ENCODE results near the gene SHC2. TPM values are rescaled to one million over a fixed set of nuclear protein-coding genes. Genes with fewer than 3 reads are reported as not detected.

Gene SHC2
- total and polyA plus RNA-seq, 2 donors (not counting 1 experiment from before 2014, with no cell fraction given), result 0.02 to 2.5 TPM

GRCh38 chr19:408441-408901 is 52.4 kb downstream of the SHC2 start:
- Histone ChIP-seq H3K27ac (ENCODE audit: insufficient read depth, low read length) (no peak overlapping the region), H3K36me3 (ENCODE audit: control insufficient read depth, insufficient read depth, low read length) (no peaks in the 10 kb centered on the region), H3K27me3 (ENCODE audit: control insufficient read depth, insufficient read depth, low read length) (peaks cover 13% of the 10 kb centered on the region), H3K9me3 (ENCODE audit: control insufficient read depth, insufficient read depth, low read depth, low read length) (no peaks in the 10 kb centered on the region), H3K4me2 (ENCODE audit: extremely low read depth, insufficient read depth, low read length) (no peak overlapping the region), H3K79me2 (ENCODE audit: control insufficient read depth, insufficient read depth, low read length) (no peaks in the 10 kb centered on the region), H3K9ac (ENCODE audit: insufficient read depth, low read length) (no peak overlapping the region), H4K20me1 (ENCODE audit: control insufficient read depth, extremely low read depth, insufficient read depth, low read length) (no peaks in the 10 kb centered on the region), H3K4me3 (replicated peaks in 1 of 4; ENCODE audit: control extremely low read depth in 1 of 4, insufficient read depth in 1 of 4, low read depth in 3 of 4, low read length in 4 of 4) (peak overlapping the region in 1 of 4 experiments; percentile 25), H2AFZ (ENCODE audit: low read length) (no peak overlapping the region), H3K4me1 (ENCODE audit: control insufficient read depth, extremely low read depth, insufficient read depth, low read length) (no peaks in the 10 kb centered on the region)
- no peak for TF ChIP-seq CTCF (conservative IDR thresholded peaks at IDR 0.05 in 1 of 2, IDR thresholded peaks at IDR 0.05 in 1 of 2; ENCODE audit: low read depth in 1 of 2, low read length in 2 of 2)
- no peak for TF ChIP-seq EZH2 (IDR thresholded peaks at IDR 0.05; ENCODE audit: low read length, missing control alignments)
- DNase-seq (ENCODE audit: low read depth in 2 of 2), result no peak

GRCh38 chr19:407511-408440 is 53.1 kb downstream of the SHC2 start:
- H4K20me1 ChIP-seq (ENCODE audit: control insufficient read depth, extremely low read depth, insufficient read depth, low read length), result no peaks in the 10 kb centered on the region
- H3K4me3 ChIP-seq (replicated peaks in 1 of 4; ENCODE audit: control extremely low read depth in 1 of 4, insufficient read depth in 1 of 4, low read depth in 3 of 4, low read length in 4 of 4), result no peak overlapping the region
- H3K9ac ChIP-seq (ENCODE audit: insufficient read depth, low read length), result no peak overlapping the region
- no peak overlapping the region for H3K4me2 ChIP-seq (ENCODE audit: extremely low read depth, insufficient read depth, low read length)
- no peaks in the 10 kb centered on the region for H3K4me1 ChIP-seq (ENCODE audit: control insufficient read depth, extremely low read depth, insufficient read depth, low read length)
- no peaks in the 10 kb centered on the region for H3K79me2 ChIP-seq (ENCODE audit: control insufficient read depth, insufficient read depth, low read length)
- no peak overlapping the region for H3K27ac ChIP-seq (ENCODE audit: insufficient read depth, low read length)
- no peaks in the 10 kb centered on the region for H3K9me3 ChIP-seq (ENCODE audit: control insufficient read depth, insufficient read depth, low read depth, low read length)
- no peak overlapping the region for H2AFZ ChIP-seq (ENCODE audit: low read length)
- peaks cover 13% of the 10 kb centered on the region for H3K27me3 ChIP-seq (ENCODE audit: control insufficient read depth, insufficient read depth, low read length)
- TF ChIP-seq CTCF (conservative IDR thresholded peaks at IDR 0.05 in 1 of 2, IDR thresholded peaks at IDR 0.05 in 1 of 2; ENCODE audit: low read depth in 1 of 2, low read length in 2 of 2) (no peak), EZH2 (IDR thresholded peaks at IDR 0.05; ENCODE audit: low read length, missing control alignments) (no peak)
- no peaks in the 10 kb centered on the region for H3K36me3 ChIP-seq (ENCODE audit: control insufficient read depth, insufficient read depth, low read length)
- DNase-seq (ENCODE audit: low read depth in 2 of 2), result no peak

- Histone ChIP-seq H3K4me2 (ENCODE audit: extremely low read depth, insufficient read depth, low read length) (no peak overlapping the region), H3K79me2 (ENCODE audit: control insufficient read depth, insufficient read depth, low read length) (no peaks in the 10 kb centered on the region), H3K9me3 (ENCODE audit: control insufficient read depth, insufficient read depth, low read depth, low read length) (no peaks in the 10 kb centered on the region), H3K27ac (ENCODE audit: insufficient read depth, low read length) (no peak overlapping the region), H3K36me3 (ENCODE audit: control insufficient read depth, insufficient read depth, low read length) (no peaks in the 10 kb centered on the region), H4K20me1 (ENCODE audit: control insufficient read depth, extremely low read depth, insufficient read depth, low read length) (no peaks in the 10 kb centered on the region), H2AFZ (ENCODE audit: low read length) (no peak overlapping the region), H3K9ac (ENCODE audit: insufficient read depth, low read length) (no peak overlapping the region), H3K4me1 (ENCODE audit: control insufficient read depth, extremely low read depth, insufficient read depth, low read length) (no peaks in the 10 kb centered on the region), H3K27me3 (ENCODE audit: control insufficient read depth, insufficient read depth, low read length) (peaks cover 13% of the 10 kb centered on the region), H3K4me3 (replicated peaks in 1 of 4; ENCODE audit: control extremely low read depth in 1 of 4, insufficient read depth in 1 of 4, low read depth in 3 of 4, low read length in 4 of 4) (no peak overlapping the region)
- TF ChIP-seq CTCF (conservative IDR thresholded peaks at IDR 0.05 in 1 of 2, IDR thresholded peaks at IDR 0.05 in 1 of 2; ENCODE audit: low read depth in 1 of 2, low read length in 2 of 2), result no peak
- TF ChIP-seq EZH2 (IDR thresholded peaks at IDR 0.05; ENCODE audit: low read length, missing control alignments), result no peak
- no peak for DNase-seq (ENCODE audit: low read depth in 2 of 2)
Observed at GRCh38 chr19:406971-407510, 53.8 kb downstream of the SHC2 start.
